CD14-positive monocyte (primary cell): ENCODE data around the gene MPEG1. TPM values are rescaled to one million over a fixed set of nuclear protein-coding genes. Genes with fewer than 3 reads are reported as not detected.

Experiments used
- DNase-seq, 3 donors: peaks; one replicate each; pipeline ENCODE4 v3.0.0-alpha.2; 2011 to 2022
- H2AFZ ChIP-seq: 2 replicates; pipeline ENCODE4 v1.6.0; 2012; ENCODE audit warnings: mild to moderate bottlenecking, low read depth, low read length, inconsistent platforms; ENCODE audit not compliant: insufficient read depth, poor library complexity, severe bottlenecking
- H3K27ac ChIP-seq, 2 donors: 1 replicate in 1 of 2; 2 replicates in 1 of 2; pipeline ENCODE4 v1.5.1; 2012 to 2013; ENCODE audit warnings: low read length in 2 of 2, control low read depth in 1 of 2, inconsistent platforms in 1 of 2, low read depth in 1 of 2, mild to moderate bottlenecking in 1 of 2
- H3K27me3 ChIP-seq, 2 donors: one replicate each; pipeline versions ENCODE4 v1.6.0 to v1.6.1; 2011 to 2013; ENCODE audit warnings: low read length in 2 of 2; ENCODE audit not compliant: control insufficient read depth in 2 of 2, insufficient read depth in 2 of 2
- H3K36me3 ChIP-seq, 2 donors: replicated peaks in 1 of 2; 1 replicate in 1 of 2; 2 replicates in 1 of 2; pipeline versions ENCODE4 v1.5.1 to v1.6.1; 2012 to 2013; ENCODE audit warnings: low read length in 2 of 2, control low read depth in 1 of 2, inconsistent platforms in 1 of 2, mild to moderate bottlenecking in 1 of 2; ENCODE audit not compliant: insufficient read depth in 2 of 2, control insufficient read depth in 1 of 2
- H3K4me1 ChIP-seq, 2 donors: 1 replicate in 1 of 2; 2 replicates in 1 of 2; pipeline versions ENCODE4 v1.5.1 to v1.6.1; 2012 to 2013; ENCODE audit warnings: low read length in 2 of 2, control low read depth in 1 of 2, inconsistent platforms in 1 of 2, mild to moderate bottlenecking in 1 of 2, moderate library complexity in 1 of 2; ENCODE audit not compliant: insufficient read depth in 2 of 2, control insufficient read depth in 1 of 2
- H3K4me2 ChIP-seq: replicated peaks from 2 replicates; pipeline ENCODE3; 2012; ENCODE audit warnings: low read length, moderate library complexity, mild to moderate bottlenecking; ENCODE audit not compliant: poor library complexity, severe bottlenecking; ENCODE audit errors: extremely low read depth
- H3K4me3 ChIP-seq, 3 experiments: fragments of 200-600 bp in 1 of 3; sonication (generic) in 1 of 3; replicated peaks in 1 of 3; 1 replicate in 2 of 3; 2 replicates in 1 of 3; pipeline ENCODE4 v1.5.1; 2011 to 2013; ENCODE audit warnings: low read length in 3 of 3, mild to moderate bottlenecking in 3 of 3, control low read depth in 2 of 3, low read depth in 2 of 3, inconsistent platforms in 1 of 3, moderate library complexity in 1 of 3
- H3K79me2 ChIP-seq: 2 replicates; pipeline ENCODE4 v1.6.0; 2012; ENCODE audit warnings: mild to moderate bottlenecking, control low read depth, inconsistent platforms, low read length, moderate library complexity; ENCODE audit not compliant: insufficient read depth
- H3K9ac ChIP-seq: 2 replicates; pipeline ENCODE4 v1.6.0; 2017; ENCODE audit warnings: low read length, mild to moderate bottlenecking; ENCODE audit not compliant: insufficient read depth, poor library complexity, severe bottlenecking
- H3K9me3 ChIP-seq, 2 donors: replicated peaks in 1 of 2; 1 replicate in 1 of 2; 2 replicates in 1 of 2; pipeline versions ENCODE4 v1.5.1 to v1.6.1; 2012 to 2013; ENCODE audit warnings: low read length in 2 of 2, control low read depth in 1 of 2; ENCODE audit not compliant: control insufficient read depth in 1 of 2, insufficient read depth in 1 of 2
- H4K20me1 ChIP-seq: 2 replicates; pipeline ENCODE4 v1.6.0; 2012; ENCODE audit warnings: mild to moderate bottlenecking, low read length, control low read depth, moderate library complexity; ENCODE audit not compliant: insufficient read depth
- H3K27ac Mint-ChIP-seq, 7 donors: one replicate each; pipeline ENCODE4 v1.8.0; 2020; ENCODE audit warnings: mild to moderate bottlenecking in 7 of 7, mixed read lengths in 7 of 7, moderate library complexity in 6 of 7, inconsistent platforms in 2 of 7
- H3K27me3 Mint-ChIP-seq, 3 donors: one replicate each; pipeline ENCODE4 v1.8.0; 2021 to 2022; ENCODE audit warnings: low read depth in 3 of 3, mild to moderate bottlenecking in 3 of 3, mixed read lengths in 3 of 3, moderate library complexity in 3 of 3, inconsistent platforms in 1 of 3
- H3K36me3 Mint-ChIP-seq, 2 donors: one replicate each; pipeline ENCODE4 v1.8.0; 2020; ENCODE audit warnings: mixed read lengths in 2 of 2, inconsistent platforms in 1 of 2, mild to moderate bottlenecking in 1 of 2
- H3K4me1 Mint-ChIP-seq: one replicate; pipeline ENCODE4 v1.8.0; 2020; ENCODE audit warnings: mild to moderate bottlenecking, mixed read lengths
- H3K4me3 Mint-ChIP-seq, 2 donors: one replicate each; pipeline ENCODE4 v1.8.0; 2020; ENCODE audit warnings: mild to moderate bottlenecking in 2 of 2, mixed read lengths in 2 of 2, moderate library complexity in 1 of 2
- H3K9me3 Mint-ChIP-seq, 7 donors: one replicate each; pipeline ENCODE4 v1.8.0; 2020 to 2022; ENCODE audit warnings: mixed read lengths in 7 of 7, mild to moderate bottlenecking in 6 of 7, moderate library complexity in 6 of 7, inconsistent platforms in 2 of 7
- CTCF ChIP-seq: fragments of 200-600 bp; IDR thresholded peaks from one replicate; pipeline ENCODE4 v1.8.0; 2022; ENCODE audit warnings: antibody characterized with exemption, mild to moderate bottlenecking
- WGBS: methylation state at CpG from one replicate; pipeline ENCODE4 v1.1.5; 2013; ENCODE audit warnings: missing lambda C conversion rate; ENCODE audit not compliant: insufficient coverage; 5-methylcytosine and 5-hydroxymethylcytosine counted together
- intact Hi-C, 2 donors: fragments of 100-400 bp; cut with micrococcal nuclease; formaldehyde crosslinking; loops; one replicate each; pipeline versions ENCODE4 v1.15.0 to v1.15.1; 2023
- polyA plus RNA-seq, 3 donors: library from polyadenylated mRNA; depleted of rRNA in 1 of 3; unstranded in 2 of 3; stranded (reverse) in 1 of 3; fragments of 300-500 nt in 2 of 3; fragments of >200 nt in 1 of 3; fragmentation: Illumina TruSeq in 2 of 3; gene quantifications; 1 replicate in 2 of 3; 2 replicates in 1 of 3; pipeline ENCODE4 v1.2.3, GENCODE V29; 2012 to 2021

The MPEG1 gene
- polyA plus RNA-seq, 3 donors, result 273 to 971 (median 691) TPM

GRCh38 chr11:59193587-59194130, 19.1 kb downstream of the MPEG1 start:
- peaks cover 0 to 13% of the 10 kb centered on the region in 2 donors for H3K4me1 ChIP-seq
- DNase-seq, result no peak
- peaks cover 0 to 3% (median 2%) of the 10 kb centered on the region in 3 donors for H3K27me3 Mint-ChIP-seq
- no peaks in the 10 kb centered on the region for H3K9me3 ChIP-seq
- H3K36me3 Mint-ChIP-seq, result peaks cover 76 to 78% of the 10 kb centered on the region in 2 donors
- peaks cover 0 to 63% of the 10 kb centered on the region in 2 donors for H3K36me3 ChIP-seq
- WGBS, result 95% methylated on average over 10 of the region's 10 CpGs
- no peak for TF ChIP-seq CTCF
- H3K4me2 ChIP-seq, result no peak overlapping the region
- H4K20me1 ChIP-seq, result peaks cover 38% of the 10 kb centered on the region
- H3K4me1 Mint-ChIP-seq, result peaks cover 22% of the 10 kb centered on the region
- H3K27me3 ChIP-seq, result no peaks in the 10 kb centered on the region
- H2AFZ ChIP-seq, result no peak overlapping the region
- H3K9ac ChIP-seq, result no peak overlapping the region
- no peak overlapping the region for H3K27ac ChIP-seq
- H3K4me3 ChIP-seq, result no peak overlapping the region
- H3K79me2 ChIP-seq, result no peaks in the 10 kb centered on the region
- H3K9me3 Mint-ChIP-seq, result peaks cover 0 to 7% (median 3%) of the 10 kb centered on the region in 7 donors
- H3K27ac Mint-ChIP-seq, result peak overlapping the region in 1 of 7 donors; percentile 32
- intact Hi-C loops, result no loop called here
- no peak overlapping the region for H3K4me3 Mint-ChIP-seq

- H3K27ac Mint-ChIP-seq, result peak overlapping the region in 1 of 7 donors; percentile 51
- 93% methylated on average over 2 of the region's 4 CpGs for WGBS
- H3K9me3 ChIP-seq, result no peaks in the 10 kb centered on the region
- no peaks in the 10 kb centered on the region for H3K79me2 ChIP-seq
- peaks cover 0 to 5% (median 1%) of the 10 kb centered on the region in 3 donors for H3K27me3 Mint-ChIP-seq
- peaks cover 66 to 70% of the 10 kb centered on the region in 2 donors for H3K36me3 Mint-ChIP-seq
- peaks cover 0 to 55% of the 10 kb centered on the region in 2 donors for H3K36me3 ChIP-seq
- peaks cover 31% of the 10 kb centered on the region for H4K20me1 ChIP-seq
- peaks cover 21% of the 10 kb centered on the region for H3K4me1 Mint-ChIP-seq
- H3K27ac ChIP-seq, result no peak overlapping the region
- H3K27me3 ChIP-seq, result no peaks in the 10 kb centered on the region
- no peak for TF ChIP-seq CTCF
- DNase-seq, result no peak
- no peak overlapping the region for H3K4me3 Mint-ChIP-seq
- H3K4me1 ChIP-seq, result peaks cover 6 to 18% of the 10 kb centered on the region in 2 donors
- no peak overlapping the region for H3K4me2 ChIP-seq
- peaks cover 0 to 7% (median 0%) of the 10 kb centered on the region in 7 donors for H3K9me3 Mint-ChIP-seq
- intact Hi-C loops, result no loop called here
- H2AFZ ChIP-seq, result no peak overlapping the region
- no peak overlapping the region for H3K9ac ChIP-seq
- H3K4me3 ChIP-seq, result no peak overlapping the region
Observed at GRCh38 chr11:59192446-59193020, 20.2 kb downstream of the MPEG1 start.
